ENCODE measurements around the gene GABRP.

DNA sequence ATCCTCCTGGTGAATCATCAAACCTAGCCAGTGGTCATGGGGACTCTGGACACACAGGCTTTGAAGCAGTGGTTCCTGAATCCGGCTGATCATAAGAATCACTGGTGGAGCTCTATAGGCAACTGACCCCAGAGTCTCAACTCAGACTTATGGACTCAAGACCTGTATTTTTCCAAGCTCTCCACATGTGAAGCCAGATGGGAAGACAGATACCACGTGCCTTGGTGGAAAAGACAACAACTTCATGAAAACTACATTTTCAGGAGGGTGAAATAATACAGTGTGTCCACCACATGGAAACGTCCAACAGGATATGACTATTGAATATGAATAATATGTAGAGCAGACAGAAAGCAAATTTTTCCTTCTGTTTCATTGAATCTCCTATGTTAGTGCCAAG, 33.7 kb downstream of the GABRP start:
- TF ChIP-seq, protein P1, sequence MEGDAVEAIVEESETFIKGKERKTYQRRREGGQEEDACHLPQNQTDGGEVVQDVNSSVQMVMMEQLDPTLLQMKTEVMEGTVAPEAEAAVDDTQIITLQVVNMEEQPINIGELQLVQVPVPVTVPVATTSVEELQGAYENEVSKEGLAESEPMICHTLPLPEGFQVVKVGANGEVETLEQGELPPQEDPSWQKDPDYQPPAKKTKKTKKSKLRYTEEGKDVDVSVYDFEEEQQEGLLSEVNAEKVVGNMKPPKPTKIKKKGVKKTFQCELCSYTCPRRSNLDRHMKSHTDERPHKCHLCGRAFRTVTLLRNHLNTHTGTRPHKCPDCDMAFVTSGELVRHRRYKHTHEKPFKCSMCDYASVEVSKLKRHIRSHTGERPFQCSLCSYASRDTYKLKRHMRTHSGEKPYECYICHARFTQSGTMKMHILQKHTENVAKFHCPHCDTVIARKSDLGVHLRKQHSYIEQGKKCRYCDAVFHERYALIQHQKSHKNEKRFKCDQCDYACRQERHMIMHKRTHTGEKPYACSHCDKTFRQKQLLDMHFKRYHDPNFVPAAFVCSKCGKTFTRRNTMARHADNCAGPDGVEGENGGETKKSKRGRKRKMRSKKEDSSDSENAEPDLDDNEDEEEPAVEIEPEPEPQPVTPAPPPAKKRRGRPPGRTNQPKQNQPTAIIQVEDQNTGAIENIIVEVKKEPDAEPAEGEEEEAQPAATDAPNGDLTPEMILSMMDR (IDR thresholded peaks at IDR 0.05; ENCODE audit: insufficient read depth, low read length): no peak
- TF ChIP-seq POLR2AphosphoS5 (IDR thresholded peaks at IDR 0.05; ENCODE audit: low read depth): no peak
- no peak for TF ChIP-seq GABPA (IDR thresholded peaks at IDR 0.05; ENCODE audit: low read depth)
- TF ChIP-seq, protein P2, sequence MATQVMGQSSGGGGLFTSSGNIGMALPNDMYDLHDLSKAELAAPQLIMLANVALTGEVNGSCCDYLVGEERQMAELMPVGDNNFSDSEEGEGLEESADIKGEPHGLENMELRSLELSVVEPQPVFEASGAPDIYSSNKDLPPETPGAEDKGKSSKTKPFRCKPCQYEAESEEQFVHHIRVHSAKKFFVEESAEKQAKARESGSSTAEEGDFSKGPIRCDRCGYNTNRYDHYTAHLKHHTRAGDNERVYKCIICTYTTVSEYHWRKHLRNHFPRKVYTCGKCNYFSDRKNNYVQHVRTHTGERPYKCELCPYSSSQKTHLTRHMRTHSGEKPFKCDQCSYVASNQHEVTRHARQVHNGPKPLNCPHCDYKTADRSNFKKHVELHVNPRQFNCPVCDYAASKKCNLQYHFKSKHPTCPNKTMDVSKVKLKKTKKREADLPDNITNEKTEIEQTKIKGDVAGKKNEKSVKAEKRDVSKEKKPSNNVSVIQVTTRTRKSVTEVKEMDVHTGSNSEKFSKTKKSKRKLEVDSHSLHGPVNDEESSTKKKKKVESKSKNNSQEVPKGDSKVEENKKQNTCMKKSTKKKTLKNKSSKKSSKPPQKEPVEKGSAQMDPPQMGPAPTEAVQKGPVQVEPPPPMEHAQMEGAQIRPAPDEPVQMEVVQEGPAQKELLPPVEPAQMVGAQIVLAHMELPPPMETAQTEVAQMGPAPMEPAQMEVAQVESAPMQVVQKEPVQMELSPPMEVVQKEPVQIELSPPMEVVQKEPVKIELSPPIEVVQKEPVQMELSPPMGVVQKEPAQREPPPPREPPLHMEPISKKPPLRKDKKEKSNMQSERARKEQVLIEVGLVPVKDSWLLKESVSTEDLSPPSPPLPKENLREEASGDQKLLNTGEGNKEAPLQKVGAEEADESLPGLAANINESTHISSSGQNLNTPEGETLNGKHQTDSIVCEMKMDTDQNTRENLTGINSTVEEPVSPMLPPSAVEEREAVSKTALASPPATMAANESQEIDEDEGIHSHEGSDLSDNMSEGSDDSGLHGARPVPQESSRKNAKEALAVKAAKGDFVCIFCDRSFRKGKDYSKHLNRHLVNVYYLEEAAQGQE (IDR thresholded peaks at IDR 0.05; ENCODE audit: insufficient replicate concordance, low read depth): no peak
- TF ChIP-seq SPI1 (IDR thresholded peaks at IDR 0.05; ENCODE audit: borderline replicate concordance, low read depth): no peak
